Mammary microvascular endothelial cell (primary cell): ENCODE results near the gene NECTIN3. TPM values are rescaled to one million over a fixed set of nuclear protein-coding genes. Genes with fewer than 3 reads are reported as not detected.

Source experiments
- total RNA-seq: library from RNA; depleted of rRNA; stranded (reverse); fragments of >200 nt; gene quantifications from 2 replicates; pipeline ENCODE4 v1.2.3, GENCODE V29; 2015

The NECTIN3 gene
- 21.5 and 25.4 TPM in 2 replicates for total RNA-seq

DNA sequence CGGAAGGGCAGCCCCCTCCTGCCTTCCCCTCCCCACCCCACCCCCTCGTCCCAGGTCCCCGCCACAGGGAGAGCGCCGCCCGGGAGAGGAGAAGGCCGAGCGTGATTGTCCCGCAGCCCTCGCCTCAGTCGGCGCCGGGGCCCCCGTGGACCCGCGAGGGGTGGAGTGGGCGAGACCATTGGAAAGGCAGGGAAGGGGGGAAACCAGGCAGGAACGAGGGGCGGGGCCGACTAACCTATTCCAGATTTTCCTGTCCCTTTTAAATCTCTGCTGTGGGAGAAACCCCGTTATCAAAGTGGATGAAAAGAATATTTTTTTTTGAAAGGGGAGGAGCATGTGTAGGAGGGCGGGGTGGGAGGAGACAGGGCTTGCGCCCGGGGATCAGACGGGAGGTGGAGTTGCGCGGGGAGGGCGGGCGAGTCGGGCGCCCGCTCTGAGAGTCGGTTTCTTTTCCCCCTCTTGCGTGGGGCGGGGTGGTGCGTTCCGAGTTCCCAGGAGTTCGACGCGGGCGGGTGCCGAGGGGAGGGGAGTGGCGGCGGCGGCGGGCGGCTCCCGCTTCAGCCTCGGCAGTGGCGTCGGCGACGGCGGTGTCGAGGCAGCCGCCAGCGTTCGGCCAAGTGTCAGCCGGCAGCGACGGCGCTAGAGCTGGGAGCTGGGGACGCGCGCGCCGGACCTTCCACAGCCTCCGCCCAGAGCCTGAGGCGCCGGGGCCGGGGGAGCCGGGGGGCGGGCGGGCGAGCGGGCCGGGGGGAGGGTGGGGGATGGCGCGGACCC lies at the start of gene NECTIN3:
Gene NECTIN3, plus strand, starts transcription at position 560 of the 774 bp plus-strand sequence. Its CDS starts 202 bp downstream, at position 762.

